Nephron progenitor cell (in vitro differentiated cells): ENCODE measurements around the gene EXOSC3.
A peak's percentile ranks its signal among the peaks of the same experiment; 100 is the strongest.
"Not testable (repeated sequence)": the region's sequence is repeated elsewhere in the genome, so short reads cannot be mapped to it uniquely, and the experiment has no call there.

Experiments
- DNase-seq: peaks from one replicate; pipeline ENCODE4 v3.0.0; 2021
- H3K27ac Mint-ChIP-seq: 2 replicates; pipeline ENCODE4 v1.8.0; 2021; ENCODE audit warnings: mild to moderate bottlenecking, moderate library complexity, mixed read lengths
- H3K27me3 Mint-ChIP-seq: 2 replicates; pipeline ENCODE4 v1.8.0; 2021; ENCODE audit warnings: mild to moderate bottlenecking, low read depth, mixed read lengths; ENCODE audit not compliant: poor library complexity
- H3K36me3 Mint-ChIP-seq: 2 replicates; pipeline ENCODE4 v1.8.0; 2021; ENCODE audit warnings: low read depth, mixed read lengths
- H3K4me1 Mint-ChIP-seq: 2 replicates; pipeline ENCODE4 v1.8.0; 2021; ENCODE audit warnings: mixed read lengths
- H3K4me3 Mint-ChIP-seq: 2 replicates; pipeline ENCODE4 v1.8.0; 2021; ENCODE audit warnings: mild to moderate bottlenecking, moderate library complexity, mixed read lengths
- H3K9me3 Mint-ChIP-seq: 2 replicates; pipeline ENCODE4 v1.8.0; 2021; ENCODE audit warnings: mild to moderate bottlenecking, moderate library complexity, mixed read lengths
- CTCF ChIP-seq: fragments of 200-600 bp; sonication (generic); IDR thresholded peaks from 2 replicates; pipeline ENCODE4 v1.5.0; 2021; ENCODE audit warnings: antibody characterized with exemption

EXOSC3 gene

GRCh38 chr9:37811906-37812476 is 27.1 kb upstream of the EXOSC3 start:
- no peak for DNase-seq

GRCh38 chr9:37809676-37810075 is 24.8 kb upstream of the EXOSC3 start:
- H3K27ac Mint-ChIP-seq, DNase-seq: not testable (repeated sequence)

More at GRCh38 chr9:37811906-37812476, 27.1 kb upstream of the EXOSC3 start:
- Mint-ChIP-seq H3K27ac (no peak overlapping the region), H3K4me1 (no peaks in the 10 kb centered on the region), H3K27me3 (no peaks in the 10 kb centered on the region), H3K36me3 (peaks cover 47% of the 10 kb centered on the region), H3K9me3 (no peaks in the 10 kb centered on the region), H3K4me3 (no peak overlapping the region)
- TF ChIP-seq CTCF = no peak

GRCh38 chr9:37806271-37806670 is 21.4 kb upstream of the EXOSC3 start:
- peaks cover 32% of the 10 kb centered on the region for H3K36me3 Mint-ChIP-seq
- H3K27ac Mint-ChIP-seq = peak overlapping the region; percentile 68
- peaks cover 3% of the 10 kb centered on the region for H3K27me3 Mint-ChIP-seq
- peaks cover 26% of the 10 kb centered on the region for H3K4me1 Mint-ChIP-seq
- no peak for TF ChIP-seq CTCF
- no peaks in the 10 kb centered on the region for H3K9me3 Mint-ChIP-seq
- DNase-seq = no peak
- H3K4me3 Mint-ChIP-seq = no peak overlapping the region

More at GRCh38 chr9:37809676-37810075, 24.8 kb upstream of the EXOSC3 start:
- H3K36me3 Mint-ChIP-seq = peaks cover 42% of the 10 kb centered on the region
- not testable (repeated sequence) for H3K27me3 Mint-ChIP-seq, H3K4me3 Mint-ChIP-seq, H3K4me1 Mint-ChIP-seq, H3K9me3 Mint-ChIP-seq

GRCh38 chr9:37801959-37802711 is 17.3 kb upstream of the EXOSC3 start:
- Mint-ChIP-seq H3K36me3 (peaks cover 12% of the 10 kb centered on the region), H3K4me3 (peak overlapping the region; percentile 95), H3K9me3 (no peaks in the 10 kb centered on the region), H3K27me3 (peaks cover 7% of the 10 kb centered on the region), H3K4me1 (peaks cover 34% of the 10 kb centered on the region), H3K27ac (peak overlapping the region; percentile 3)
- no peak for TF ChIP-seq CTCF
- no peak for DNase-seq

- DNase-seq = peak; percentile 60
- TF ChIP-seq CTCF = no peak
- H3K36me3 Mint-ChIP-seq = peaks cover 12% of the 10 kb centered on the region
- peak overlapping the region; percentile 85 for H3K27ac Mint-ChIP-seq
- H3K4me1 Mint-ChIP-seq = peaks cover 32% of the 10 kb centered on the region
- H3K27me3 Mint-ChIP-seq = peaks cover 14% of the 10 kb centered on the region
- peak overlapping the region; percentile 95 for H3K4me3 Mint-ChIP-seq
- H3K9me3 Mint-ChIP-seq = no peaks in the 10 kb centered on the region
Observed at GRCh38 chr9:37801287-37801850, 16.5 kb upstream of the EXOSC3 start.

GRCh38 chr9:37800631-37801286 is 15.9 kb upstream of the EXOSC3 start, which contains the start of gene DCAF10:
Gene DCAF10 (plus strand): TSS chr9:37800797. CDS start chr9:37800867, 70 bp downstream.
- TF ChIP-seq CTCF = no peak
- Mint-ChIP-seq H3K27me3 (peaks cover 20% of the 10 kb centered on the region), H3K4me1 (peaks cover 28% of the 10 kb centered on the region), H3K9me3 (no peaks in the 10 kb centered on the region), H3K36me3 (peaks cover 12% of the 10 kb centered on the region), H3K4me3 (peak within 1 kb of the TSS; percentile 95), H3K27ac (peak within 1 kb of the TSS; percentile 85)
- DNase-seq = peak; percentile 95
